ENCODE data around the gene GLDN.

DNA sequence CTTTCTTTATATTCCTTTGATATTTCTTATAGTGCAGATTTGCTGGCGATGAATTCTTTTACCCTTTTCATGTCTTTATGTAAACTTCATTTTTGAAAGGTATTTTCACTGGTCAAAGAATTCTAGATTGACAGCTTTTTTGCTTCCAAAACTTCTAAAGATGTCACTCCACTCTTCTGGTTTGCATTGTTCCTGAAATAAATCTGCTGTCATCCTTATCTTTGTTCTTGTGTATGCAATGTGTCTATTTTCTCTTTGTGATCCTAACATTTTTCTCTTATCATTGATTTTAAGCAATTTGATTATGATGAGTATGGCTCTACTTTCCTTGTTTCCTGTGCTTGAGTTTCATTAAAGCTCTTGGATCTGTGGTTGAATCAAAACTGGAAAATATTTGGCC lies 103.4 kb downstream of the GLDN start:
- TF ChIP-seq, protein P1, sequence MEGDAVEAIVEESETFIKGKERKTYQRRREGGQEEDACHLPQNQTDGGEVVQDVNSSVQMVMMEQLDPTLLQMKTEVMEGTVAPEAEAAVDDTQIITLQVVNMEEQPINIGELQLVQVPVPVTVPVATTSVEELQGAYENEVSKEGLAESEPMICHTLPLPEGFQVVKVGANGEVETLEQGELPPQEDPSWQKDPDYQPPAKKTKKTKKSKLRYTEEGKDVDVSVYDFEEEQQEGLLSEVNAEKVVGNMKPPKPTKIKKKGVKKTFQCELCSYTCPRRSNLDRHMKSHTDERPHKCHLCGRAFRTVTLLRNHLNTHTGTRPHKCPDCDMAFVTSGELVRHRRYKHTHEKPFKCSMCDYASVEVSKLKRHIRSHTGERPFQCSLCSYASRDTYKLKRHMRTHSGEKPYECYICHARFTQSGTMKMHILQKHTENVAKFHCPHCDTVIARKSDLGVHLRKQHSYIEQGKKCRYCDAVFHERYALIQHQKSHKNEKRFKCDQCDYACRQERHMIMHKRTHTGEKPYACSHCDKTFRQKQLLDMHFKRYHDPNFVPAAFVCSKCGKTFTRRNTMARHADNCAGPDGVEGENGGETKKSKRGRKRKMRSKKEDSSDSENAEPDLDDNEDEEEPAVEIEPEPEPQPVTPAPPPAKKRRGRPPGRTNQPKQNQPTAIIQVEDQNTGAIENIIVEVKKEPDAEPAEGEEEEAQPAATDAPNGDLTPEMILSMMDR (IDR thresholded peaks at IDR 0.05) = no peak
- TF ChIP-seq POLR2AphosphoS5 (IDR thresholded peaks at IDR 0.05; ENCODE audit: low read depth, low read length) (no peak), SIN3A (IDR thresholded peaks at IDR 0.05; ENCODE audit: borderline replicate concordance, insufficient read depth, low read depth, low read length) (no peak), TCF7L2 (IDR thresholded peaks at IDR 0.05; ENCODE audit: low read depth, low read length) (no peak)
- TF ChIP-seq, protein P2, sequence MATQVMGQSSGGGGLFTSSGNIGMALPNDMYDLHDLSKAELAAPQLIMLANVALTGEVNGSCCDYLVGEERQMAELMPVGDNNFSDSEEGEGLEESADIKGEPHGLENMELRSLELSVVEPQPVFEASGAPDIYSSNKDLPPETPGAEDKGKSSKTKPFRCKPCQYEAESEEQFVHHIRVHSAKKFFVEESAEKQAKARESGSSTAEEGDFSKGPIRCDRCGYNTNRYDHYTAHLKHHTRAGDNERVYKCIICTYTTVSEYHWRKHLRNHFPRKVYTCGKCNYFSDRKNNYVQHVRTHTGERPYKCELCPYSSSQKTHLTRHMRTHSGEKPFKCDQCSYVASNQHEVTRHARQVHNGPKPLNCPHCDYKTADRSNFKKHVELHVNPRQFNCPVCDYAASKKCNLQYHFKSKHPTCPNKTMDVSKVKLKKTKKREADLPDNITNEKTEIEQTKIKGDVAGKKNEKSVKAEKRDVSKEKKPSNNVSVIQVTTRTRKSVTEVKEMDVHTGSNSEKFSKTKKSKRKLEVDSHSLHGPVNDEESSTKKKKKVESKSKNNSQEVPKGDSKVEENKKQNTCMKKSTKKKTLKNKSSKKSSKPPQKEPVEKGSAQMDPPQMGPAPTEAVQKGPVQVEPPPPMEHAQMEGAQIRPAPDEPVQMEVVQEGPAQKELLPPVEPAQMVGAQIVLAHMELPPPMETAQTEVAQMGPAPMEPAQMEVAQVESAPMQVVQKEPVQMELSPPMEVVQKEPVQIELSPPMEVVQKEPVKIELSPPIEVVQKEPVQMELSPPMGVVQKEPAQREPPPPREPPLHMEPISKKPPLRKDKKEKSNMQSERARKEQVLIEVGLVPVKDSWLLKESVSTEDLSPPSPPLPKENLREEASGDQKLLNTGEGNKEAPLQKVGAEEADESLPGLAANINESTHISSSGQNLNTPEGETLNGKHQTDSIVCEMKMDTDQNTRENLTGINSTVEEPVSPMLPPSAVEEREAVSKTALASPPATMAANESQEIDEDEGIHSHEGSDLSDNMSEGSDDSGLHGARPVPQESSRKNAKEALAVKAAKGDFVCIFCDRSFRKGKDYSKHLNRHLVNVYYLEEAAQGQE (IDR thresholded peaks at IDR 0.05; ENCODE audit: insufficient read depth in 1 of 2, low read depth in 2 of 2, low read length in 1 of 2) = no peak
